ENCODE data around the gene ECT2L. TPM values are rescaled to one million over a fixed set of nuclear protein-coding genes. Genes with fewer than 3 reads are reported as not detected.
A peak's percentile ranks its signal among the peaks of the same experiment; 100 is the strongest.

The ECT2L gene
- total and polyA plus RNA-seq, 4 donors, result under 0.01 to 0.32 TPM; not detected in 2

- WGBS, result 13% methylated on average over 3 of the region's 3 CpGs
- H3K36me3 ChIP-seq (ENCODE audit: control insufficient read depth in 4 of 4, insufficient read depth in 3 of 4, low read depth in 1 of 4, low read length in 3 of 4), result peaks cover 3 to 13% (median 9%) of the 10 kb centered on the region in 4 donors
- TF ChIP-seq MAX (IDR thresholded peaks at IDR 0.05), result no peak
- no peak for TF ChIP-seq EGR1 (IDR thresholded peaks at IDR 0.05; ENCODE audit: low read depth in 2 of 2)
- TF ChIP-seq GABPA (IDR thresholded peaks at IDR 0.05 in 1 of 2, conservative IDR thresholded peaks at IDR 0.05 in 1 of 2), result no peak
- TF ChIP-seq ATF3 (IDR thresholded peaks at IDR 0.05), result no peak
- TF ChIP-seq RAD21 (IDR thresholded peaks at IDR 0.05), result no peak
- TF ChIP-seq SP1 (IDR thresholded peaks at IDR 0.05), result no peak
- TF ChIP-seq JUND (IDR thresholded peaks at IDR 0.05), result no peak
- TF ChIP-seq ZBTB33 (IDR thresholded peaks at IDR 0.05), result no peak
- TF ChIP-seq NR2F2 (IDR thresholded peaks at IDR 0.05), result no peak
- TF ChIP-seq HNF4G (IDR thresholded peaks at IDR 0.05), result no peak
- TF ChIP-seq FOXA2 (IDR thresholded peaks at IDR 0.05), result no peak
- no peak for TF ChIP-seq REST (IDR thresholded peaks at IDR 0.05)
- TF ChIP-seq TAF1 (conservative IDR thresholded peaks at IDR 0.05), result no peak
- TF ChIP-seq HNF4A (conservative IDR thresholded peaks at IDR 0.05), result no peak
- TF ChIP-seq CTCF (IDR thresholded peaks at IDR 0.05; ENCODE audit: low read depth, low read length, missing input control), result no peak
- TF ChIP-seq YY1 (IDR thresholded peaks at IDR 0.05), result no peak
- no peak for TF ChIP-seq FOXA1 (IDR thresholded peaks at IDR 0.05)
- no peak for TF ChIP-seq RXRA (IDR thresholded peaks at IDR 0.05)
- H3K4me3 ChIP-seq (ENCODE audit: low read depth in 1 of 3, low read length in 3 of 3), result peak overlapping the region; percentile 79 to 98 (median 95)
- no peaks in the 10 kb centered on the region for H3K27me3 ChIP-seq (ENCODE audit: control insufficient read depth in 4 of 4, insufficient read depth in 4 of 4, low read length in 3 of 4)
- peak overlapping the region; percentile 69 to 91 for H3K9ac ChIP-seq (ENCODE audit: low read depth in 1 of 2, low read length in 2 of 2)
- H3K9me3 ChIP-seq (ENCODE audit: control insufficient read depth in 4 of 4, low read length in 3 of 4), result no peaks in the 10 kb centered on the region
- no peak for DNase-seq (ENCODE audit: low spot score)
- H3K4me1 ChIP-seq (ENCODE audit: control insufficient read depth in 4 of 4, insufficient read depth in 4 of 4, low read length in 3 of 4), result peaks cover 3 to 22% (median 16%) of the 10 kb centered on the region in 4 donors
- H3K27ac ChIP-seq (ENCODE audit: low read depth in 1 of 2, low read length in 2 of 2), result peak overlapping the region; percentile 95 to 98
These were observed 21.5 kb upstream of the ECT2L start for GRCh38 chr6:138774370-138774769.
